RWPE1 (cell line): Measurements from ENCODE around the gene EFCAB14.

Experiments
- CTCF ChIA-PET: fragments of 350-600 bp; sonication (Branson Sonifier 250); formaldehyde crosslinking; extraction: SDS; loops from one replicate; lab custom pipeline; 2021; lab: Yijun Ruan, JAX
- POLR2A ChIA-PET: fragments of 400-600 bp; formaldehyde crosslinking; extraction: SDS; loops from one replicate; lab custom pipeline; 2020; ENCODE audit warnings: antibody characterized with exemption; ENCODE audit not compliant: low non-redundant PET; lab: Yijun Ruan, JAX
- DNase-seq: peaks from one replicate; pipeline ENCODE4 v3.0.0; 2012; ENCODE audit warnings: low spot score
- H3K27ac ChIP-seq: fragments of 450-650 bp; 2 replicates; pipeline ENCODE4 v1.5.1; 2017
- TF ChIP-seq, protein P1 (sequence below): fragments of 450-650 bp; conservative IDR thresholded peaks from 2 replicates; pipeline ENCODE4 v1.5.1; 2017; ENCODE audit warnings: low read depth, mild to moderate bottlenecking

Gene EFCAB14

GRCh38 chr1:46692811-46693770 is 25.8 kb downstream of the EFCAB14 start:
- ChIA-PET POLR2A (no interaction called here), CTCF (no interaction called here)
- TF ChIP-seq, protein P1, sequence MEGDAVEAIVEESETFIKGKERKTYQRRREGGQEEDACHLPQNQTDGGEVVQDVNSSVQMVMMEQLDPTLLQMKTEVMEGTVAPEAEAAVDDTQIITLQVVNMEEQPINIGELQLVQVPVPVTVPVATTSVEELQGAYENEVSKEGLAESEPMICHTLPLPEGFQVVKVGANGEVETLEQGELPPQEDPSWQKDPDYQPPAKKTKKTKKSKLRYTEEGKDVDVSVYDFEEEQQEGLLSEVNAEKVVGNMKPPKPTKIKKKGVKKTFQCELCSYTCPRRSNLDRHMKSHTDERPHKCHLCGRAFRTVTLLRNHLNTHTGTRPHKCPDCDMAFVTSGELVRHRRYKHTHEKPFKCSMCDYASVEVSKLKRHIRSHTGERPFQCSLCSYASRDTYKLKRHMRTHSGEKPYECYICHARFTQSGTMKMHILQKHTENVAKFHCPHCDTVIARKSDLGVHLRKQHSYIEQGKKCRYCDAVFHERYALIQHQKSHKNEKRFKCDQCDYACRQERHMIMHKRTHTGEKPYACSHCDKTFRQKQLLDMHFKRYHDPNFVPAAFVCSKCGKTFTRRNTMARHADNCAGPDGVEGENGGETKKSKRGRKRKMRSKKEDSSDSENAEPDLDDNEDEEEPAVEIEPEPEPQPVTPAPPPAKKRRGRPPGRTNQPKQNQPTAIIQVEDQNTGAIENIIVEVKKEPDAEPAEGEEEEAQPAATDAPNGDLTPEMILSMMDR, result no peak
- no peak for DNase-seq
- H3K27ac ChIP-seq, result no peak overlapping the region

GRCh38 chr1:46691997-46692790 is 26.7 kb downstream of the EFCAB14 start:
- no peak overlapping the region for H3K27ac ChIP-seq
- DNase-seq, result no peak
- CTCF ChIA-PET, result no interaction called here
- TF ChIP-seq, protein P1, result no peak
- POLR2A ChIA-PET, result no interaction called here

DNA sequence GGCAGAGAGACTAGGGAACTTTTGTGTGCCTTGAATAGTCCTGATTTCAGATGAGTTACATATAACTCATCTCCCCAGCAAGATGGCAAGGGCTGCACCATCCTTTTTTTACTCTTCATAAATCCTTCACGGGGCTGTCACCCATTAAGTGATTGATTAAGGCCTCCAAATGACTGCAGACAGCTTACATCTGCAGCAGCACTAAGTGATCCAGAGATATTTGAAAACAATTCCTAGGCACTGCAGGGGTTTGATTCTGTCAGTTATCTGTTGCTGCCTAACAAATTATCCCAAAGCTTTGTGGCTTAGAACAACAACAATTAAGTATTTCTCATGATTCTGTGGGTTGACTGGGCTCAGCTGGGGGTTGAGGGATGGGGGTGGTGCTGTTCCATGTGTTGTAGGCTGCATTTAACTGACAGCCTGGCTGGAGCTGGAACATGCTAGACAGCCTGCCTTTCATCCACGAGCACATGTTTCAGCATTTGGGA is 27.9 kb downstream of the EFCAB14 start:
- TF ChIP-seq, protein P1, result no peak
- POLR2A ChIA-PET, result interaction anchor here (0.7 kb wide), 1 partner anchor 15 kb away, joined by 5 read pairs; no protein-coding TSS in a partner anchor
- H3K27ac ChIP-seq, result no peak overlapping the region
- CTCF ChIA-PET, result no interaction called here
- DNase-seq, result no peak

GRCh38 chr1:46689897-46690296 is 29.0 kb downstream of the EFCAB14 start:
- TF ChIP-seq, protein P1, result no peak
- CTCF ChIA-PET, result interaction anchor here (0.7 kb wide), 1 partner anchor 18 kb away, joined by 4 read pairs; no protein-coding TSS in a partner anchor
- POLR2A ChIA-PET, result no interaction called here
- no peak for DNase-seq
- H3K27ac ChIP-seq, result no peak overlapping the region

GRCh38 chr1:46689356-46689755 is 29.6 kb downstream of the EFCAB14 start:
- DNase-seq, result no peak
- TF ChIP-seq, protein P1, result no peak
- CTCF ChIA-PET, result interaction anchor here (0.7 kb wide), 1 partner anchor 35 kb away, joined by 3 read pairs; no protein-coding TSS in a partner anchor
- H3K27ac ChIP-seq, result no peak overlapping the region
- POLR2A ChIA-PET, result no interaction called here
